CD4-positive, alpha-beta T cell (primary cell): Measurements from ENCODE around the gene FAM124A. TPM values are rescaled to one million over a fixed set of nuclear protein-coding genes. Genes with fewer than 3 reads are reported as not detected.

ENCODE experiments used
- ATAC-seq: fragments of 200-7000 bp; cut with Tn5 transposase; one replicate; pipeline ENCODE4 v1.10.0; 2022; ENCODE audit warnings: mild to moderate bottlenecking; ENCODE audit not compliant: poor library complexity
- CTCF ChIA-PET: fragments of 350-600 bp; sonication (Branson Sonifier 250); formaldehyde crosslinking; loops from one replicate; lab custom pipeline; 2021; ENCODE audit warnings: antibody characterized with exemption, inconsistent platforms; lab: Charles Lee
- POLR2A ChIA-PET: fragments of 350-600 bp; sonication (Branson Sonifier 250); formaldehyde crosslinking; loops from one replicate; lab custom pipeline; 2021; ENCODE audit warnings: antibody characterized with exemption, inconsistent platforms; lab: Charles Lee
- DNase-seq, 14 experiments: peaks; one replicate each; pipeline ENCODE4 v3.0.0-alpha.2; 2013 to 2020; ENCODE audit warnings: mixed read lengths in 2 of 14
- H3K27ac ChIP-seq, 2 donors: one replicate each; pipeline versions ENCODE4 v1.5.1 to v1.7.0; 2013; ENCODE audit warnings: low read length in 2 of 2, low read depth in 1 of 2, mild to moderate bottlenecking in 1 of 2
- H3K27me3 ChIP-seq, 2 experiments: 1 replicate in 1 of 2; 2 replicates in 1 of 2; pipeline versions ENCODE4 v1.6.1 to v1.7.0; 2013; ENCODE audit warnings: low read length in 2 of 2, control low read depth in 1 of 2, mild to moderate bottlenecking in 1 of 2, moderate library complexity in 1 of 2; ENCODE audit not compliant: insufficient read depth in 2 of 2, control insufficient read depth in 1 of 2
- H3K36me3 ChIP-seq: one replicate; pipeline ENCODE4 v1.6.1; 2013; ENCODE audit warnings: low read length, control low read depth; ENCODE audit not compliant: insufficient read depth
- H3K4me1 ChIP-seq: one replicate; pipeline ENCODE4 v1.6.1; 2013; ENCODE audit warnings: low read length, control low read depth; ENCODE audit not compliant: insufficient read depth
- H3K4me3 ChIP-seq: one replicate; pipeline ENCODE4 v1.5.1; 2013; ENCODE audit warnings: mild to moderate bottlenecking, low read length, moderate library complexity
- H3K9me3 ChIP-seq, 2 experiments: 1 replicate in 1 of 2; 2 replicates in 1 of 2; pipeline versions ENCODE4 v1.6.1 to v1.7.0; 2013; ENCODE audit warnings: low read length in 2 of 2, mild to moderate bottlenecking in 2 of 2, control low read depth in 1 of 2, moderate library complexity in 1 of 2; ENCODE audit not compliant: control insufficient read depth in 1 of 2, insufficient read depth in 1 of 2
- H3K27ac Mint-ChIP-seq: one replicate; pipeline ENCODE4 v1.8.0; 2020; ENCODE audit warnings: mixed read lengths
- H3K27me3 Mint-ChIP-seq: one replicate; pipeline ENCODE4 v1.8.0; 2021; ENCODE audit warnings: mixed read lengths
- H3K36me3 Mint-ChIP-seq: one replicate; pipeline ENCODE4 v1.8.0; 2021; ENCODE audit warnings: low read depth, mixed read lengths
- H3K4me1 Mint-ChIP-seq: one replicate; pipeline ENCODE4 v1.8.0; 2021; ENCODE audit warnings: low read depth, mixed read lengths
- H3K4me3 Mint-ChIP-seq: one replicate; pipeline ENCODE4 v1.8.0; 2020; ENCODE audit warnings: mild to moderate bottlenecking, mixed read lengths
- H3K9me3 Mint-ChIP-seq: one replicate; pipeline ENCODE4 v1.8.0; 2020; ENCODE audit warnings: mixed read lengths
- intact Hi-C, 2 experiments: fragments of 100-400 bp; cut with DNase I in 1 of 2; cut with micrococcal nuclease in 1 of 2; formaldehyde crosslinking; loops; one replicate each; pipeline versions ENCODE4 v1.15.1 to v1.9.0; 2023 to 2025; cut with DNase I, micrococcal nuclease
- total RNA-seq, 174 experiments: library from RNA in 2 of 174; stranded (reverse) in 2 of 174; gene quantifications; one replicate each; pipeline ENCODE4 v1.2.3 and lab custom pipeline; 2021 to 2026
- TF ChIP-seq, protein P1 (sequence below): fragments of 200-600 bp; IDR thresholded peaks from one replicate; pipeline ENCODE4 v1.8.0; 2022; ENCODE audit warnings: antibody characterized with exemption, mild to moderate bottlenecking

Gene FAM124A
- total RNA-seq, 2 experiments from 2014 or later, result not detected

DNA sequence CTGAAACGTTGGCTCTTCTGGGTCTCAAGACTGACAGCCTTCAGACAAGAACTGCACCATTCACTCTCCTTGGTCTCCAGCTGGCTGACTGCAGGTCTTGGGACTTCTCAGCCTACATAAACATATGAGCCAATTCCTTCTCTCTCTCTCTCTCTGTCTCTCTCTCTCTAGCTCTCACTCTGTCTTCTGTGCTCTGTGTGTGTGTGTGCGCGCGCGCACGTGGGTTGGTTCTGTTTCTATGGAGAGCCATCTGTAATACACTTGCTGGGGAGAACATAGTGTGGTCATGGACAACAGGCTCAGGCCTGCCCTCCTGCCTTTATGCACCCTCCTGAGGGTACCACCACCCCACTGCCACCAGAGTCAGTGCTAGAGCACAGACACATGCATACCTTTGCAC is 103.6 kb downstream of the FAM124A start:
- Histone ChIP-seq H3K9me3 (no peaks in the 10 kb centered on the region), H3K4me1 (peaks cover 4% of the 10 kb centered on the region), H3K27ac (no peak overlapping the region), H3K27me3 (no peaks in the 10 kb centered on the region), H3K4me3 (no peak overlapping the region), H3K36me3 (no peaks in the 10 kb centered on the region)
- TF ChIP-seq, protein P1, sequence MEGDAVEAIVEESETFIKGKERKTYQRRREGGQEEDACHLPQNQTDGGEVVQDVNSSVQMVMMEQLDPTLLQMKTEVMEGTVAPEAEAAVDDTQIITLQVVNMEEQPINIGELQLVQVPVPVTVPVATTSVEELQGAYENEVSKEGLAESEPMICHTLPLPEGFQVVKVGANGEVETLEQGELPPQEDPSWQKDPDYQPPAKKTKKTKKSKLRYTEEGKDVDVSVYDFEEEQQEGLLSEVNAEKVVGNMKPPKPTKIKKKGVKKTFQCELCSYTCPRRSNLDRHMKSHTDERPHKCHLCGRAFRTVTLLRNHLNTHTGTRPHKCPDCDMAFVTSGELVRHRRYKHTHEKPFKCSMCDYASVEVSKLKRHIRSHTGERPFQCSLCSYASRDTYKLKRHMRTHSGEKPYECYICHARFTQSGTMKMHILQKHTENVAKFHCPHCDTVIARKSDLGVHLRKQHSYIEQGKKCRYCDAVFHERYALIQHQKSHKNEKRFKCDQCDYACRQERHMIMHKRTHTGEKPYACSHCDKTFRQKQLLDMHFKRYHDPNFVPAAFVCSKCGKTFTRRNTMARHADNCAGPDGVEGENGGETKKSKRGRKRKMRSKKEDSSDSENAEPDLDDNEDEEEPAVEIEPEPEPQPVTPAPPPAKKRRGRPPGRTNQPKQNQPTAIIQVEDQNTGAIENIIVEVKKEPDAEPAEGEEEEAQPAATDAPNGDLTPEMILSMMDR, result no peak
- POLR2A ChIA-PET, result no interaction called here
- H3K27ac Mint-ChIP-seq, result no peak overlapping the region
- no peak overlapping the region for H3K4me3 Mint-ChIP-seq
- DNase-seq (no peak), ATAC-seq (no peak)
- H3K9me3 Mint-ChIP-seq, result no peaks in the 10 kb centered on the region
- intact Hi-C loops, result no loop called here
- H3K4me1 Mint-ChIP-seq, result peaks cover 3% of the 10 kb centered on the region
- H3K36me3 Mint-ChIP-seq, result no peaks in the 10 kb centered on the region
- H3K27me3 Mint-ChIP-seq, result no peaks in the 10 kb centered on the region
- CTCF ChIA-PET, result no interaction called here

DNA sequence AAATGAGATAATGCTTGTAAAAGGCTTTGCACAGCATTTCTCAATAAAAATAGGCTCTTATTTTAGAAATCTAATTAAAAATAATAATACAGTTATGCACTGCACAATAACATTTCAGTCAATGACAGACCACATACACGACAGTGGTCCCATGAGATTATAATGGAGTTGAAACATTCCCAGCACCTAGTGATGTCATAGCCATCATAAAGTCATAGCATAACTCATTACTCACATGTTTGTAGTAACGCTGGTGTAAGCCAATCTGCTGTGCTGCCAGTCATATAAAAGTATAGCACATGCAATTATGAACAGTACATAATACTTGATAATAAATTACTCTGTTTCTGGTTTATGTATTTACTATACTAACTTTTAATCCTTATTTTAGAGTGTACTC is 104.6 kb downstream of the FAM124A start:
- ChIA-PET CTCF (no interaction called here), POLR2A (no interaction called here)
- TF ChIP-seq, protein P1, result no peak
- intact Hi-C loops, result no loop called here
- DNase-seq (no peak), ATAC-seq (no peak)
- Histone ChIP-seq H3K9me3 (no peaks in the 10 kb centered on the region), H3K27me3 (no peaks in the 10 kb centered on the region), H3K36me3 (no peaks in the 10 kb centered on the region), H3K4me3 (no peak overlapping the region), H3K27ac (no peak overlapping the region), H3K4me1 (peaks cover 6% of the 10 kb centered on the region)
- Mint-ChIP-seq H3K4me3 (no peak overlapping the region), H3K4me1 (peaks cover 11% of the 10 kb centered on the region), H3K9me3 (no peaks in the 10 kb centered on the region), H3K27ac (no peak overlapping the region), H3K27me3 (no peaks in the 10 kb centered on the region), H3K36me3 (no peaks in the 10 kb centered on the region)

DNA sequence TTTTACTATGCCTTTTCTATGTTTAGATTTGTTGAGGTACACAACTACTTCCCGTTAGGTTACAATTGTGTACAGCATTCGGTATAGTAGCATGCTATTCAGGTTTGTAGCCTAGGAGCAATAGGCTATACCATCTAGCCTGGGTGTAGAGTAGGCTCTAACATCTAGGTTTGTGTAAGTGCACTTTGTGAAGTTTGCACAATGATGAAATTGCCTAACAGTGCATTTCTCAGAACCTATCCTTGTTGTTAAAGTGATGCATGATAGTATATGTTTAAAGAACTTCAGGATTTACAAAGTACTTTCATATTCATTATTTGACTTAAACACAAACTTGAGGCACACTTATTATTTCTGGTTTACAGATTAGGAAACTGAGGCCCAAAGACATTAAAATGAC is 105.8 kb downstream of the FAM124A start:
- DNase-seq, result no peak
- peaks cover 16% of the 10 kb centered on the region for H3K4me1 Mint-ChIP-seq
- intact Hi-C loops, result no loop called here
- H3K4me3 Mint-ChIP-seq, result no peak overlapping the region
- ChIA-PET POLR2A (no interaction called here), CTCF (no interaction called here)
- Histone ChIP-seq H3K27ac (no peak overlapping the region), H3K4me3 (no peak overlapping the region), H3K9me3 (no peaks in the 10 kb centered on the region), H3K27me3 (no peaks in the 10 kb centered on the region), H3K4me1 (peaks cover 6% of the 10 kb centered on the region), H3K36me3 (no peaks in the 10 kb centered on the region)
- H3K9me3 Mint-ChIP-seq, result no peaks in the 10 kb centered on the region
- no peak for ATAC-seq
- H3K27ac Mint-ChIP-seq, result no peak overlapping the region
- no peaks in the 10 kb centered on the region for H3K36me3 Mint-ChIP-seq
- TF ChIP-seq, protein P1, result no peak
- no peaks in the 10 kb centered on the region for H3K27me3 Mint-ChIP-seq
